HCT116 (cell line): ENCODE data around the gene WSCD1.

Source experiments
- EGR1 ChIP-seq: IDR thresholded peaks from 2 replicates; pipeline ENCODE4 v1.6.1; 2012; ENCODE audit warnings: low read depth
- ELF1 ChIP-seq: IDR thresholded peaks from 2 replicates; pipeline ENCODE4 v1.6.1; 2012; ENCODE audit warnings: low read depth, borderline replicate concordance
- EZH2 ChIP-seq: fragments of 200-600 bp; sonication (generic); IDR thresholded peaks from 2 replicates; pipeline ENCODE4 v1.6.1; 2017; ENCODE audit warnings: antibody characterized with exemption, mixed run types
- JUND ChIP-seq: IDR thresholded peaks from 2 replicates; pipeline ENCODE4 v1.6.1; 2012
- POLR2A ChIP-seq: IDR thresholded peaks from 2 replicates; pipeline ENCODE4 v1.7.0; 2011; ENCODE audit warnings: borderline replicate concordance; ENCODE audit not compliant: insufficient read depth, insufficient read length; ENCODE audit errors: extremely low read depth
- POLR2AphosphoS5 ChIP-seq: IDR thresholded peaks from 2 replicates; pipeline ENCODE4 v1.6.1; 2011; ENCODE audit warnings: mild to moderate bottlenecking, low read depth, low read length, moderate library complexity
- YY1 ChIP-seq: IDR thresholded peaks from 2 replicates; pipeline ENCODE4 v1.6.1; 2011; ENCODE audit warnings: low read length, low read depth, moderate library complexity, mild to moderate bottlenecking; ENCODE audit not compliant: insufficient replicate concordance; ENCODE audit errors: extremely low read depth
- ZNF274 ChIP-seq: fragments of 200-500 bp; sonication (Bioruptor generic); IDR thresholded peaks from 2 replicates; pipeline ENCODE4 v1.6.1; 2014; ENCODE audit warnings: mild to moderate bottlenecking, low read depth, low read length, inconsistent platforms
- TF ChIP-seq, protein P1 (sequence below), 3 experiments: fragments of 200-600 bp in 1 of 3; sonication (generic) in 1 of 3; IDR thresholded peaks in 2 of 3; conservative IDR thresholded peaks in 1 of 3; 2 replicates each; pipeline ENCODE4 v1.5.1; 2012 to 2017; ENCODE audit warnings: low read depth in 2 of 3, low read length in 2 of 3, antibody characterized with exemption in 1 of 3, borderline replicate concordance in 1 of 3, control low read depth in 1 of 3, mild to moderate bottlenecking in 1 of 3, mixed read lengths in 1 of 3, mixed run types in 1 of 3, moderate library complexity in 1 of 3; ENCODE audit not compliant: insufficient read depth in 1 of 3
- TF ChIP-seq, protein P2 (sequence below): IDR thresholded peaks from 2 replicates; pipeline ENCODE4 v1.6.1; 2012
- TF ChIP-seq, protein P3 (sequence below): IDR thresholded peaks from 2 replicates; pipeline ENCODE4 v1.6.1; 2012; ENCODE audit warnings: low read depth
- TF ChIP-seq, protein P4 (sequence below): IDR thresholded peaks from 2 replicates; pipeline ENCODE4 v1.6.1; 2011; ENCODE audit warnings: mild to moderate bottlenecking, low read length, moderate library complexity; ENCODE audit not compliant: insufficient replicate concordance; ENCODE audit errors: extremely low read depth

DNA sequence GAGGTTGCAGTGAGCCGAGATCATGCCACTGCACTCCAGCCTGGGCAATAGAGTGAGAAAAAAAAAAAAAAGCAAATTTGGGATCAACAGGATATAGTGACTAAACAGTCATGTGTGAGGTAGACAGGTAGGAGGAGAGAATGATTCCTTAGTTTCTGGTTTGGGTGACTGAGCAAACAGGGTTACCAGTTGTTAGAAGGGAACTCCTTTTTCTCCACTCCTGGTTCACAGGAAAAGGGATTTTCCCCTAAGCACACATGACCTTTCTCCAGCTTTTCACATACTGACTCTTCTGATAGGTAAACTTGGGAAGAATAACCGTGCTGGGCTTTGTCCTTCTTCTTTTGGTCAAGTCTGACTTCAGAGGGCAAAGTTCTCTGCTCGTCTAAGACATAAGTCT lies 17.3 kb upstream of the WSCD1 start:
- TF ChIP-seq POLR2A (no peak), POLR2AphosphoS5 (no peak), ELF1 (no peak), EZH2 (no peak), JUND (no peak), YY1 (no peak), ZNF274 (no peak), EGR1 (no peak)
- TF ChIP-seq, protein P1, sequence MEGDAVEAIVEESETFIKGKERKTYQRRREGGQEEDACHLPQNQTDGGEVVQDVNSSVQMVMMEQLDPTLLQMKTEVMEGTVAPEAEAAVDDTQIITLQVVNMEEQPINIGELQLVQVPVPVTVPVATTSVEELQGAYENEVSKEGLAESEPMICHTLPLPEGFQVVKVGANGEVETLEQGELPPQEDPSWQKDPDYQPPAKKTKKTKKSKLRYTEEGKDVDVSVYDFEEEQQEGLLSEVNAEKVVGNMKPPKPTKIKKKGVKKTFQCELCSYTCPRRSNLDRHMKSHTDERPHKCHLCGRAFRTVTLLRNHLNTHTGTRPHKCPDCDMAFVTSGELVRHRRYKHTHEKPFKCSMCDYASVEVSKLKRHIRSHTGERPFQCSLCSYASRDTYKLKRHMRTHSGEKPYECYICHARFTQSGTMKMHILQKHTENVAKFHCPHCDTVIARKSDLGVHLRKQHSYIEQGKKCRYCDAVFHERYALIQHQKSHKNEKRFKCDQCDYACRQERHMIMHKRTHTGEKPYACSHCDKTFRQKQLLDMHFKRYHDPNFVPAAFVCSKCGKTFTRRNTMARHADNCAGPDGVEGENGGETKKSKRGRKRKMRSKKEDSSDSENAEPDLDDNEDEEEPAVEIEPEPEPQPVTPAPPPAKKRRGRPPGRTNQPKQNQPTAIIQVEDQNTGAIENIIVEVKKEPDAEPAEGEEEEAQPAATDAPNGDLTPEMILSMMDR (IDR thresholded peaks at IDR 0.05 in 2 of 3, conservative IDR thresholded peaks at IDR 0.05 in 1 of 3; ENCODE audit: borderline replicate concordance in 1 of 3, insufficient read depth in 1 of 3, low read depth in 2 of 3, low read length in 2 of 3) = no peak
- TF ChIP-seq, protein P2, sequence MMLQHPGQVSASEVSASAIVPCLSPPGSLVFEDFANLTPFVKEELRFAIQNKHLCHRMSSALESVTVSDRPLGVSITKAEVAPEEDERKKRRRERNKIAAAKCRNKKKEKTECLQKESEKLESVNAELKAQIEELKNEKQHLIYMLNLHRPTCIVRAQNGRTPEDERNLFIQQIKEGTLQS = no peak
- TF ChIP-seq, protein P3, sequence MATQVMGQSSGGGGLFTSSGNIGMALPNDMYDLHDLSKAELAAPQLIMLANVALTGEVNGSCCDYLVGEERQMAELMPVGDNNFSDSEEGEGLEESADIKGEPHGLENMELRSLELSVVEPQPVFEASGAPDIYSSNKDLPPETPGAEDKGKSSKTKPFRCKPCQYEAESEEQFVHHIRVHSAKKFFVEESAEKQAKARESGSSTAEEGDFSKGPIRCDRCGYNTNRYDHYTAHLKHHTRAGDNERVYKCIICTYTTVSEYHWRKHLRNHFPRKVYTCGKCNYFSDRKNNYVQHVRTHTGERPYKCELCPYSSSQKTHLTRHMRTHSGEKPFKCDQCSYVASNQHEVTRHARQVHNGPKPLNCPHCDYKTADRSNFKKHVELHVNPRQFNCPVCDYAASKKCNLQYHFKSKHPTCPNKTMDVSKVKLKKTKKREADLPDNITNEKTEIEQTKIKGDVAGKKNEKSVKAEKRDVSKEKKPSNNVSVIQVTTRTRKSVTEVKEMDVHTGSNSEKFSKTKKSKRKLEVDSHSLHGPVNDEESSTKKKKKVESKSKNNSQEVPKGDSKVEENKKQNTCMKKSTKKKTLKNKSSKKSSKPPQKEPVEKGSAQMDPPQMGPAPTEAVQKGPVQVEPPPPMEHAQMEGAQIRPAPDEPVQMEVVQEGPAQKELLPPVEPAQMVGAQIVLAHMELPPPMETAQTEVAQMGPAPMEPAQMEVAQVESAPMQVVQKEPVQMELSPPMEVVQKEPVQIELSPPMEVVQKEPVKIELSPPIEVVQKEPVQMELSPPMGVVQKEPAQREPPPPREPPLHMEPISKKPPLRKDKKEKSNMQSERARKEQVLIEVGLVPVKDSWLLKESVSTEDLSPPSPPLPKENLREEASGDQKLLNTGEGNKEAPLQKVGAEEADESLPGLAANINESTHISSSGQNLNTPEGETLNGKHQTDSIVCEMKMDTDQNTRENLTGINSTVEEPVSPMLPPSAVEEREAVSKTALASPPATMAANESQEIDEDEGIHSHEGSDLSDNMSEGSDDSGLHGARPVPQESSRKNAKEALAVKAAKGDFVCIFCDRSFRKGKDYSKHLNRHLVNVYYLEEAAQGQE = no peak
- TF ChIP-seq, protein P4, sequence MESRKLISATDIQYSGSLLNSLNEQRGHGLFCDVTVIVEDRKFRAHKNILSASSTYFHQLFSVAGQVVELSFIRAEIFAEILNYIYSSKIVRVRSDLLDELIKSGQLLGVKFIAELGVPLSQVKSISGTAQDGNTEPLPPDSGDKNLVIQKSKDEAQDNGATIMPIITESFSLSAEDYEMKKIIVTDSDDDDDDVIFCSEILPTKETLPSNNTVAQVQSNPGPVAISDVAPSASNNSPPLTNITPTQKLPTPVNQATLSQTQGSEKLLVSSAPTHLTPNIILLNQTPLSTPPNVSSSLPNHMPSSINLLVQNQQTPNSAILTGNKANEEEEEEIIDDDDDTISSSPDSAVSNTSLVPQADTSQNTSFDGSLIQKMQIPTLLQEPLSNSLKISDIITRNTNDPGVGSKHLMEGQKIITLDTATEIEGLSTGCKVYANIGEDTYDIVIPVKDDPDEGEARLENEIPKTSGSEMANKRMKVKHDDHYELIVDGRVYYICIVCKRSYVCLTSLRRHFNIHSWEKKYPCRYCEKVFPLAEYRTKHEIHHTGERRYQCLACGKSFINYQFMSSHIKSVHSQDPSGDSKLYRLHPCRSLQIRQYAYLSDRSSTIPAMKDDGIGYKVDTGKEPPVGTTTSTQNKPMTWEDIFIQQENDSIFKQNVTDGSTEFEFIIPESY = no peak
